Fibroblast of peridontal ligament (primary cell): Measurements from ENCODE around the gene BCL7B.
"Not testable (repeated sequence)": the region's sequence is repeated elsewhere in the genome, so short reads cannot be mapped to it uniquely, and the experiment has no call there.

ENCODE experiments used
- DNase-seq: peaks from one replicate; pipeline ENCODE4 v3.0.0-alpha.2; 2010; ENCODE audit errors: extremely low read depth

BCL7B gene

DNA sequence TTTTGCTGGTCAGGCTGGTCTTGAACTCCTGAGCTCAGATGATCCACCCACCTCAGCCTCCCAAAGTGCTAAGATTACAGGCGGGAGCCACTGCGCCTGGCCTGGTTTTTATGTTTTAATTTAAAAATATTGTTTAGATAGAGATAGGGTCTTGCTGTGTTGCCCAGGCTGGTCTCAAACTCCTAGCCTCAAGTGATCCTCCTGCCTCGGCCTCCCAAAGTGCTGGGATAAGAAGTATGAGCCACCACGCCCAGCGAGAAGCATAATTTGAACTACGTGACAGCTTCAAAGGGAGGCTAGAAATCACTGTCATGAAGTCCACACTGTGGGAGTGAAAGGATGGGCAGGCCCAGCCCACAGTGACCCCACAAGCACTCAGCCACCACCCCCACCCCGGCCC, 21.6 kb downstream of the BCL7B start:
- DNase-seq: not testable (repeated sequence)

DNA sequence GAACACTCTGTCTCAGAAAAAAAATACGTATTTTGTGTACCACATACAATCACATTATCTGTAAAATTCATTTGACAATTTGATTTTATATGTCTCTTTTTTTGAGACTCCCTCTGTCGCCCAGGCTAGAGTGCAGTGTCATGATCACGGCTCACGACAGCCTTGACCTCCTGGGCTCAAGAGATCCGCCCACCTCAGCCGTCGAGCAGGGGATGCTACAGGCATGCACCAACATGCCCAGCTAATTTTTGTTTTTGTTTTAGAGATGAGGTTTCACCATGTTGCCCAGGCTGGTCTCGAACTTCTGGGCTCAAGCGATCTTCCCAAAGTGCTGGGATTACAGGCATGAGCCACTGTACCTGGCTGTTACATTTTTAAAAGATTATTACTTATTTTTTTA, 23.7 kb downstream of the BCL7B start:
- DNase-seq: no peak

DNA sequence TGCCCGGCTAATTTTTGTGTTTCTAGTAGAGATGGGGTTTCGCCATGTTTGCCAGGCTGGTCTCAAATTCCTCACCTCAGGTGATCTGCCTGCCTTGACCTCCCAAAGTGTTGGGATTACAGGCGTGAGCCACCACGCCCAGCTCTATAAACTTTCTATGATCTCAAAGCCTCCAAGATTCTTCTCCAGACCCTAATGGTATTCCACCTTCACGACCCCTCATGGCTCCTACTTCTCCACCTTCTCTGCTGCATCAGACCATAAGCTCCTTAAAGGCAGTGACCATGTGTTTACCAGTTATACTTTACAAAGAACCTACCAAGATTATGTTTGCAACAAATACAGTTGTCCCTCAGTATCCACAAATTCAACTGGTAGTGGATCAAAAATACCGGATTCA, 25.3 kb downstream of the BCL7B start:
- no peak for DNase-seq

DNA sequence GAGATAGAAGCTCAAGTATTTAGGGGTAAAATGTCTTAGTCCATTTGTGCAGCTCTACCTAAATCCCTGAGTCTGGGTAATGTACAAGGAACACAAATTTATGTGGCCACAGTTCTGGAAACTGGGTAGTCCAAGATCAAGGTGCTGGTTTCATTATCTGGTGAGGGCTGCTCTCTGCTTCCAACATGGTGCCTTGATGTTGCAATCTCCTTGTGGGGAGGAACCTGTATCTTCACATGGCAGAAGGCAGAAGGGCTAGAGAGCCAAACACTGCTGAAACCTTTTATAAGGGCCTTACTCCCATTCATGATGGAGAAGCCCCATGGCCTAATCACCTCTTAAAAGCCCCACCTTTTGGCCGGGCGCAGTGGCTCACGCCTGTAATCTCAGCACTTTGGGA, 26.7 kb downstream of the BCL7B start:
- no peak for DNase-seq

DNA sequence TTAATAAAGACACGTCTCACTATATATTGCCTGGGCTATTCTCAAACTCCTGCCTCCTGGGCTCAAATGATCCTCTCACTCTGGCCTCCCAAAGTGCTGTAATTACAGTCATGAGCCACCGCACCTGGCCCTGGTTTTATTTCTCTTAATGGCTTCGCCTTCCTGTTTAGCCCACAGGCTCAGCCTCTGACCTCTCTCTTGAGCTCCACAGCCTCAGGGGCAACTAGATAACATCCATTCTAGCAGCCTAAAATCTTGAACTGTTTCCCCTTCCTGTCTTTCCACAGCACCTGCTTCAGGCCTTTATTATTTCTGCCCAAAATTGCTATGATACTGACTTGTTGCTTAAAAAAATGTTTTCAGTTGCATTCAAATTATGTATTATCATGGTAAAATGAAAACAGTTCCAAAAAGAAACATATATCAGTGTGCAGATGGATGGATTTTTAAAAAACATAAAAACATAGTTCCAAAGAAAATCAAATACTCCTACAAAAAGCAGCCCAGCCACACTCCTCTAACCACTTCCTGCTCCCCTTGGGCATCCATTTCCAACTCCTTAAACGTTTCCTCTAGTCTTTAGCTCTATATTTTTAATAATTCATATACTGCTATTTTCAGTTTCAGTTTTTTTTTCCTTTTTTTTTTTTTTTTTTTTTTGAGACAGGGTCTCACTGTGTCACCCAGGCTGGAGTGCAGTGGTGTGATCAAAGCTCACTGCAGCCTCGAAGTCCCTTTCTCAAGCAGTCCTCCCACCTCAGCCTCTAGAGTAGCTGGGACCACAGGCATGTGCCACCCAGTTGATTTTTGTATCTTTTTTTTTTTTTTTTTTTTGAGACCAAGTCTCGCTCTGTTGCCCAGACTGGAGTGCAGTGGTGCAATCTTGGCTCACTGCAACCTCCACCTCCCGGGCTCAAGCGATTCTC, 30.3 kb downstream of the BCL7B start:
- DNase-seq: no peak

DNA sequence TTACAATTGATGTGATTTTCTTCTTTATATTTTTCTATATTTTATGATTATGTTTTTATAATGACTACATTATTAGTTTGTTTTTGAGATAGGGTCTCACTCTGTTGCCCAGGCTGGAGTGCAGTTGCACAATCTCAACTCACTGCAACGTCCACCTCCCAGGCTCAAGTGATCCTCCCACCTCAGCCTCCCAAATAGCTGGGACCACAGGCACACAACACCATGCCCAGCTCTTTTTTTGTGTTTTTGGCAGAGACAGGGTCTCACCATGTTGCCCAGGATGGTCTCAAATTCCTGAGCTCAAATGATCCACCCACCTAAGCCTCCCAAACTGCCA, 31.4 kb downstream of the BCL7B start:
- not testable (repeated sequence) for DNase-seq

DNA sequence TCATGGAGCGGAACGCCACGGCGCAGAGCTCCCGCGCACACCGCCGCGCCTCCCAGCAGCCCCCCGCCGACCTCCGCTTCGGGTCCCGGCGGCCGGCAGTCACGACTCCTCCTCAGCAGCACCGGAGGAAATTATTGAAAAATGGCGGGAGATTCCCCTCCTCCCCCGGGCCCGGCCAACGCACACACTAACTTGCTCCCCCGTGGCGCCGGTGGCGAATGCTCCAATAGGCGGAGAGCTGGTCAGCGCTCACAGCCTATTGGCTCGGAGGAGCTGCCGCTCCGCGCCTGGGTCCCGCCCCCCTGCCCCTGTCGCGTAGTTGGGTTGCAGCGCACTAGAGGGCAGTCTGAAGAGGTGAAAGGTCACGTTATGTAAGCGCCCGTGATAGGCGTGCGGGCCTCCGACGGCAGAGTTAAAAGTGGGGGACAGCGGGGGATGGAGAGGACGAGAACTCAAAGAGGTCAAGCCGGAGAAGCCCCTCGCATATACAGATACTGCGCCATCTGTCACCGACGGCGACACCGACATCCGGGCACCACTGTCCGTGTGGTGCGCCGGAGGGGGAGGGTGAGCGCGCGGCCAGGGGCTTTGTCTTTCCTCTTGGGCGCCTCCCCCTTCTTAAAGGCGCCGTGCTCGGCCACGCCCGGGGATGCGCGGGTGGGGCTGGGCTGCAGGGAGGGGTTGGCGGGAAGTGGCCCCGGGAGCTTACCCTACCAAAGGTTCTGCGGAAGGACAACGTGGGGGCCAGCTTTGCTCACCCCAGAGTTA, 35.2 kb downstream of the BCL7B start, which contains the start of gene BAZ1B:
Gene BAZ1B, minus strand, starts transcription at position 189 of the 768 bp plus-strand sequence. CDS start 360 bp downstream, outside the sequence.
- peak; percentile 97 for DNase-seq

DNA sequence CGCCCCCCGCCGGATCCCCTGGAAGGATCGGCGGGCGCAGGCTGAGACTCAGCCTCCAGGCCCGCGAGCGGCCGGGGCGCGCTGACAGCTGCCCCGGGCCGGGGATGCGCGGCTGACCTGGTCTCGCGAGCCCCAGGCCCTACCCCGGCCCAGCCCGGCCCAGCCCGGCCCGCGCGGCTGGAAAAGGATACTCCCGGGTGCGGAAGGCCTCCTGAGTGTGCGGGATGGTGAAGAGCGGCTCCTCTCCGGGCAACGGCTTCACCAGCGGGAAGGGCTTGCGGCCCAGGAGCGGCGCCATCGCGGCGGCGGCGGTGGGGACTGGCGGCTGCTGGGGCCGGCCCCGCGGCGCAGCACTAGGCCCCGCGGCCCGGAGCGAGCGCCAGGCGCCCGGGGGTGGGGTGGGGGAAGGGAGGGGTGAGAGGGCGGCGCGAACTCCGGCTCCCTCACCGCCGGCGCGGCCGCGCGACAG, 35.8 kb downstream of the BCL7B start:
- peak; percentile 20 for DNase-seq

DNA sequence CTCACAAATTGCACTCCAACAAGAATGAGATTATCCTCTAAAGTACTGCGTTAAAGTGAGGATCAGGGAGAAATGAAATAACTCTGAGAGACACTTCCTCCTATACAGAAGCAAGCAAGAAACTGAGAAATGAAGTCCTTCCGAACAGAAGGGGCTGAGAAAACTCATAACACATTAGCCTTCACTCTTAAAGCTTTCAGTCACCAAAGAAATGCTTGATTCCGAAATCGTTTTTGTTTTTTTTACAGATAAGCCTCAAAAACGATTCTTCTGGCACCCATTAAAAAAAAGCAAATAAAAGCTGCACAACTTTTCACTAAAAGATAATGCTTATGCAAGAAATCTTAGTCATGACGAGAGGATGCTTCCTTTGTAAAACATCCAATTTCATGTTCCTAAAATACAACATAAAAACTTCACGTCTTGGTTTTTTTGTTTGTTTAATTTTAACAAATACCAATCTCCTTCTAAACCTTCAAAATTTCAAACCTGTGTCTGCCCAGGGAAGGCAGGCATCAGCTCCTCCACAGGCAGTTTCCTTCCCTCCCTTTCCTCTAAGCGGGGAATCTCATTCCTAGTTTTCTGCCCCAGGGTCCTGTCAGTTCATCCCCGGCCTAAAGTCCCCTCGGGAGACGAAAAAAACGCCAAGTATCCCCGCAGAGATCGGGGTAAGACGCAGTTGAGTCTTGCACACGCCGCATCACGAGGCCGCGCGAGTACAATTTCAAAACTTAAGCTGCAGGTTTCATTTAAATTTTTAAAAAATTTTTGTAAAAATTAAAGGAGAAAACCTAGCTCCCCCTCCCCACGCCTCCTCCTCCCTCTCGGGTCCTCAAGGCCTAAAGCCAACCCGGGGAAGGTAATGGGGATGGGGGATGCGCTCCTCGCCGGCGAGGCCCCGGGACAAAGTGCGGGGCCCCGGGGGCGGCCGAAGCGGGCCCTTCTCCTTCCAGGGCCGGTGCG, 36.5 kb downstream of the BCL7B start:
- peak; percentile 30 for DNase-seq

DNA sequence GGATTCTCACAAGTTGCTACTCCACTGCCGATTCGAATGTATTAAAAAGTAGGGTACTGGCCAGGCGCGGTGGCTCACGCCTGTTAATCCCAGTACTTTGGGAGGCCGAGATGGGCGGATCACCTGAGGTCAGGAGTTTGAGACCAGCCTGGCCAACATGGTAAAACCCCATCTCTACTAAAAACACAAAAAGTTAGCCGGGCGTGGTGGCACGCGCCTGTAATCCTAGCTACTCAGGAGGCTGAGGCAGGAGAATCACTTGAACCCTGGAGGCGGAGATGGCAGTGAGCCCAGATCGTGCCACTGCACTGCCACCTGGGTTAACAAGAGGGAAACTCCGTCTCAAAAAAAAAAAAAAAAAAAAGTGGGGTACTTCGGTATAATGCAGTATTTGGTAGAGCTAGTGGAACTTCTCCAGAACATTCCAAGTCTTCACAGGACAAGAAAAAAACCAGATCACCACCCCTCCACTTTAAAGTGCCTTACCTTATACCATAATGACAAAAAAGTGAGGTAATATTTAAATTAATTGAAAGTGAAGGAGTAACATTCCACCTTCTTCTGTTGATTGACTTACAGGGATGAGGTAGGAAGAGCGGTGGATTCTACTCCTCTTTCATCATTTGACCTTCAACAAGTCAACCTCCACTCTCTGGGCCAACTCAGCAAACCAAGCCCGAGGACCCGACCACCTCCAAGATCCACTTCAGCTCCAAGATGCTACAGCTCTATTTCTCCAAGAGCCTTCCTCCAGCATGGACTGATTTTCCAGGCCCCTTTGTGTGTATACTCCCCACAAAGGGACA, 37.4 kb downstream of the BCL7B start:
- DNase-seq: no peak

DNA sequence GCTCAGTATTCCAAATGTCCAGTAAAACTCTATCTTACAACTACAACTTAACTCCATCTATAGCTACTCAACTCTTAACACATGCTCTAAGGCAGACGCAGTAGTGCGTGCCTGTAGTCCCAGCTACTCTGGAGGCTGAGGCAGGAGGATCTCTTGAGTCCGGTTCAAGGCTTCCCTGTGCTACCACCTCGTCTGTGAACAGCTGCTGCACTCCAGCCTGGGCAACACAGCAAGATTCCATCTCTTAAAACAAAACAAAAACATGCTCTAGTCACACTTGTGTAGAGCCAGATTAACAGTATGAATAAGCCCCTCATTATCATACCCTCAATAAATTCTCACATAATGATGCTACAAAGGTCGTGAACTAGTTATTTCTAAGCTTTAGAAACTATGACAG, 39.0 kb downstream of the BCL7B start:
- no peak for DNase-seq

DNA sequence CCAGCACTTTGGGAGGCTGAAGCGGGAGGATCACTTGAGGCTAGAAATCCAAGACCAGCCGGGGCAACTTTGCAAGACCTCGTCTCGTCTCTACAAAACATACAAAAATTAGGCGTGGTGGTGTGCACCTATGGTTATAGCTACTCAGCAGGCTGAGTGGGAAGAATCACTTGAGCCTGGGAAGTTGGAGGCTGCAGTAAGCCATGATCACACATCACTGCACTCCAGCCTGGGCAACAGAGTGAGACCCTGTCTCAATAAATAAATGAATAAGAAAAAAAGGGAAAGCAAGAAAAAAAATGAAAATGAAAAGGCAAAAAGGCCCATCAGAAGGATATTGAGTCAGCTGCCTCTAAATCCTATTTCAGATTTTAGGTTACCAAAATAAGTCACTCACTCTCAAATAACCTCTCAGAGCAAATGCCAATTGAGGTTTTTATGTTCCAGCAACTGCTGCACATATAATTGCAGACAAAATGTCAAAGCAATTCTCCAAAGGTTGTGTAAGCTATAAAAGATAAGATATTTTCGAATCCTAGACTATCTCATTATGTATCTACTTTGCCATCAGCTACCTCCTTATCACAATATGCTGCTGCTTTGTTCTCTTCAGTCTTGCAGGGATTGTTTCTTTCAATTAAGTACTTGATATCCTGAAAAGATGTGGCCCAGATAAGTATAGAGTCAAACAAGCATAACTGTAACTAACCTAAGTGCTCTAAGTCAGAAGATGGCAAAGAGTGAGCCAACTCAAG, 40.1 kb downstream of the BCL7B start:
- DNase-seq: no peak

DNA sequence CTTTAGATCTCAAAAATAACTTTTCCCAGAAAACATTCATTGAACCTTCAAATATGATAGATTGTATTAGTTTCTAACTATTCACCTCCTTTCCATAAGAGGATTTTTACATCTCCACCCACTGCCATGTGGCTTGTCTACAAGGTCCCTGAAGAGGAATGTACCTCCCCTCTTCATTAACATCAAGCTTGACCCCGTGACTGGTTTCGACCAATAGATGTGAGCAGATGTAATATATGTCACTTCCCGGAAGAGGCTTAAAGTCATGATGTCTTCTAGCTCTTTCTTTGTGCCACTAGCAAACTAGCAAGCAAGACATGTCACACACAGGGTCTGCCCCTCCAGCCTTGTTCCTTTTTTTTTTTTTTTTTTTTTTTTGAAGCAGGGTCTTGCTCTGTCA, 42.3 kb downstream of the BCL7B start:
- DNase-seq: no peak

DNA sequence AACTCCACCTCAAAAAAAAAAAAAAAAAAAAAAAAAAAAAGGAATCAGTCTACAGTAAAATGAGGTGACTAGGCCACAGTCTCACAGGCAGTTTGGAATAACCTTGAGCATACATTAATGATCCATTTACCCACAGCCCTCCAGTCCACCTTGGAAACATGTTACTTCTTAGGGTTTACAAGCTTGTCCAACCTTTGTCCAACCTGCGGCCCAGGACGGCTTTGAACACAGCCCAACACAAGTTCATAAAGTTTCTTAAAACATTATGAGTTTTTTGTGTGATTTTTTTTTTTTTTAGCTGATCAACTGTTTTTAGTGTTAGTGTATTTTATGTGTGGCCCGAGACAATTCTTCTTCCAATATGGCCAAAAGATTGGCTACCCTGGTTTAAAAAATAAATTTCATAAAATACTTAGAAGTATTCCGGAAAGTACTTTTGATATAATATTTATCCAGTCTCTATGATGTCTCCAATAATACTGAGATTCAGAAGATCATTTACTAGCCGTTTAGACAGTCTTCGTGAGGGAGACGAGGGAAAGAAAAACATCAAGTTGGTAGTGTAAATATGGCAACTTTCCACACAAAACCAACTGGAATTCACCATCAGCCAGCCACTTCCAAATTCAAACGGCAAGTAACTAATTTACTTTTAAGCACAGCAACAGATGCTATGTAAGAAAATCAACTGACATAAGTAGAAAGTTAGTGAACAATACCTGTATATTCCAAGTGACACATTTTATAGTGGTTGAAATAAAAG, 45.3 kb downstream of the BCL7B start:
- DNase-seq: peak; percentile 74

DNA sequence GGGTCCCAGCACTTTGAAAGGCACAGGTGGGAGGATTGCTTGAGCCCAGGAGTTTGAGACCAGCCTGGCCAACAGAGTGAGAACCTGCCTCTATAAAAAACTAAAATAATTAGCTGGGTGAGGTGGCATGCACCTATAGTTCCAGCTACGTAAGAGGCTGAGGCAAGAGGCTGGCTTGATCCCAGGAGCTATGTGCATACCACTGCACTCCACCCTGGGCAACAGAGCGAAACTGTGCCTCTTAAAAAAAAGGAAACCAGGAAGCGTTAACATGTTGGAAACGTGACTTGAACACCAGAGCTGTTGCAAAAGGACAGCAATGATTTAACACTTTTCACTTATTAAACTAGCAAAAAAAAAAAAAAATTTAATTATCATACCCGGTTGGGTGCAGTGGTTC, 48.0 kb downstream of the BCL7B start:
- no peak for DNase-seq

DNA sequence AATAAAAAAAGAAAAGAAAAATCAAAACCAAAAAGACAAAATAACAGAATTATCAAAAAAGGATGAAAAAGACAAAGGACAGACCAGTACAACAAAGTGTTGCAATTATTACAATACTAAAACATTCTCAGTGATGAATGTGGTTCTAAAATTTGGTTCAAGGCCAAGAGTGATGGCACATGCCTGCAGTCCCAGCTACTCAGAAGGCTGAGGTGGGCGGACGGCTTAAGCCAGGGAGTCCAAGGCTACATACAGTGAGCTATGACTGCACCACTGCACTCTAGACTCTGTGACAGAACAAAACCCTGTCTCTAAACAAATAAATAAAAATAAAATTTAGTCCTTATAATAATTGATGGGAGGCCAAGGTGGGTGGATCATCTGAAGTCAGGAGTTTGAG, 49.9 kb downstream of the BCL7B start:
- no peak for DNase-seq

DNA sequence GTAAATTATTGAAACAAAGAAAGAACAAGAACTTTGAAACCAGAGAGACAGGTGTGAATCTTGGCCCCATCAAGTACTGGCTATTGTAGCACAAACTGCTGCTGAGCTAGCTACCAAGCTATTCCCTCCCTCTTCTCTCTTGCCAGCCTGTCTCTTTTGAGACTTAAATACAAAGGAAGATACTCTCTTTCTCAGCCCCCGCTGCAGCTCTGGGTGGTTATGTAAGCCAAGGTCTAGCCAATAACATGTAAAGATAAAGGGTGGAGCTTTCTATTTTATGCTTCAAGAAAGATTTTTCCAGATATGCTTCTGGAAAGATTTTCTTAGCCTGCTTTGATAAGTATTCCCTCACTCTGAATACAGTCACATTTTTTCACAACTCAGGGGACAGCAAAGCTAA, 52.6 kb downstream of the BCL7B start:
- DNase-seq: no peak

DNA sequence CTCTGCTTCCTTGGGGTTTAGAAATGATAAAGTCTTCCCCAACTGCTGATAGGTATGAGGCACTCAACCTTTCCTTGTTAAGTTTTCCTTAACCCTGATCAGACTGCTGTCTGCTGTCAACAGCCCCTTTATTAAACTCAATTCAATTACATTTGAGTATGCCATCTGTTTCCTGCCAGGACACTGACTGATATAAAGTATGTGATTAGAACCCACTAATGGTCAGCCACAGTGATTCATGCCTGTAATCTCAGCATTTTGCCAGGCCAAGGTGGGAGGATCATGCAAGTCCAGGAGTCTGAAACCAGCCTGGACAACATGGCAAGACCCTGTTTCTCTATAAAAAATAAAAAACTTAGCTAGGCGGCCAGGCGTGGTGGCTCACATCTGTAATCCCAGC, 53.5 kb downstream of the BCL7B start:
- no peak for DNase-seq

DNA sequence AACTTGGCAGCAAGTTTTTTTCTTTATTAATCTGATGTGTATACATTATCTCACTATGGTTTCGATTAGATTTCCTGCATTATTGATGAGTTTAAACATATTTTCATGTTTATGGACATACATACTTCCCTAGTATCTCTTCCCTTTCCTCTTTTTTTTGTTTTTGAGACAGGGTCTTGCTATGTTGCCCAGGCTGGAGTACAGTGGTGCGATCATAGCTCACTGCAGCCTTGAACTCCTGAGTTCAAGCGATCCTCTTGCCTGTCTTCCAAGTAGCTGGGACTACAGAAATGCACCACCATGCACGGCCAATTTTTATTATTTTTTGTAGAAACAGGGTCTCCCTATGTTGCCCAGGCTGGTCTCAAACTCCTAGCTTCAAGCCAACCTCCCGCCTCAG, 54.3 kb downstream of the BCL7B start:
- DNase-seq: no peak
